T-cell (primary cell): ENCODE results near the gene DOCK4. TPM values are rescaled to one million over a fixed set of nuclear protein-coding genes. Genes with fewer than 3 reads are reported as not detected.
"Not testable (repeated sequence)": the region's sequence is repeated elsewhere in the genome, so short reads cannot be mapped to it uniquely, and the experiment has no call there.

Experiments
- ATAC-seq, 4 experiments: fragments of 200-7000 bp in 3 of 4; fragments of 150-1000 bp in 1 of 4; cut with Tn5 transposase; replicated peaks in 1 of 4; 1 replicate in 3 of 4; 2 replicates in 1 of 4; pipeline ENCODE4 v1.10.0; 2021; ENCODE audit warnings: moderate library complexity in 3 of 4, mild to moderate bottlenecking in 2 of 4, moderate number of reproducible peaks in 1 of 4
- CTCF ChIA-PET, 2 donors: fragments of 300-600 bp; sonication (Branson Sonifier 250); formaldehyde crosslinking; loops; one replicate each; lab custom pipeline; 2022; ENCODE audit warnings: antibody characterized with exemption in 2 of 2; lab: Charles Lee
- POLR2A ChIA-PET, 2 donors: fragments of 300-600 bp; sonication (Branson Sonifier 250); formaldehyde crosslinking; loops; one replicate each; lab custom pipeline; 2022; ENCODE audit warnings: antibody characterized with exemption in 2 of 2; lab: Charles Lee
- DNase-seq, 35 experiments: peaks; one replicate each; pipeline versions ENCODE4 v3.0.0 to v3.0.0-alpha.2; 2013 to 2023
- H3K27ac ChIP-seq: one replicate; pipeline ENCODE4 v1.5.1; 2013; ENCODE audit warnings: low read length
- H3K27me3 ChIP-seq, 2 experiments: replicated peaks in 1 of 2; 1 replicate in 1 of 2; 2 replicates in 1 of 2; pipeline versions ENCODE4 v1.6.1 to v1.7.0; 2013; ENCODE audit warnings: low read length in 1 of 2, mixed read lengths in 1 of 2; ENCODE audit not compliant: control insufficient read depth in 2 of 2, insufficient read depth in 2 of 2; ENCODE audit errors: extremely low read depth in 1 of 2
- H3K36me3 ChIP-seq, 2 donors: 1 replicate in 1 of 2; 2 replicates in 1 of 2; pipeline versions ENCODE4 v1.6.1 to v1.7.0; 2013; ENCODE audit warnings: low read length in 1 of 2; ENCODE audit not compliant: control insufficient read depth in 2 of 2, insufficient read depth in 1 of 2; ENCODE audit errors: extremely low read depth in 1 of 2
- H3K4me1 ChIP-seq, 2 experiments: 1 replicate in 1 of 2; 2 replicates in 1 of 2; pipeline versions ENCODE4 v1.6.1 to v1.7.0; 2013; ENCODE audit warnings: low read length in 2 of 2, mixed read lengths in 1 of 2; ENCODE audit not compliant: insufficient read depth in 2 of 2, control insufficient read depth in 1 of 2; ENCODE audit errors: extremely low read depth in 1 of 2
- H3K4me3 ChIP-seq, 2 donors: 1 replicate in 1 of 2; 2 replicates in 1 of 2; pipeline versions ENCODE4 v1.5.1 to v1.7.0; 2013; ENCODE audit warnings: mild to moderate bottlenecking in 2 of 2, low read length in 1 of 2, moderate library complexity in 1 of 2; ENCODE audit not compliant: control insufficient read depth in 1 of 2; ENCODE audit errors: extremely low read depth in 1 of 2
- H3K9me3 ChIP-seq: 2 replicates; pipeline ENCODE4 v1.7.0; 2013
- H3K27ac Mint-ChIP-seq, 2 donors: one replicate each; pipeline ENCODE4 v1.8.0; 2020 to 2021; ENCODE audit warnings: mild to moderate bottlenecking in 2 of 2, mixed read lengths in 2 of 2
- H3K27me3 Mint-ChIP-seq, 2 donors: one replicate each; pipeline ENCODE4 v1.8.0; 2021 to 2022; ENCODE audit warnings: mixed read lengths in 2 of 2
- H3K36me3 Mint-ChIP-seq: one replicate; pipeline ENCODE4 v1.8.0; 2021; ENCODE audit warnings: mixed read lengths
- H3K4me1 Mint-ChIP-seq, 3 donors: one replicate each; pipeline ENCODE4 v1.8.0; 2020 to 2022; ENCODE audit warnings: mixed read lengths in 3 of 3, mild to moderate bottlenecking in 1 of 3
- H3K4me3 Mint-ChIP-seq, 3 donors: one replicate each; pipeline ENCODE4 v1.8.0; 2020 to 2022; ENCODE audit warnings: mild to moderate bottlenecking in 3 of 3, mixed read lengths in 3 of 3, moderate library complexity in 3 of 3
- H3K9me3 Mint-ChIP-seq, 3 donors: one replicate each; pipeline ENCODE4 v1.8.0; 2020 to 2022; ENCODE audit warnings: mixed read lengths in 3 of 3
- WGBS: methylation state at CpG from one replicate; pipeline ENCODE4 v1.1.5; 2013; ENCODE audit warnings: missing lambda C conversion rate; ENCODE audit not compliant: insufficient coverage; 5-methylcytosine and 5-hydroxymethylcytosine counted together
- total RNA-seq, 35 experiments: library from RNA in 6 of 35; stranded (reverse) in 6 of 35; fragments of 120-200 nt in 1 of 35; gene quantifications; one replicate each; pipeline versions ENCODE4 v1.2.1 to v1.2.4 and lab custom pipeline; 2013 to 2026

Gene DOCK4
- total RNA-seq, 5 donors from 2014 or later (not counting 1 experiment from before 2014, with no cell fraction given): 0.35 to 1.4 (median 0.85) TPM

DNA sequence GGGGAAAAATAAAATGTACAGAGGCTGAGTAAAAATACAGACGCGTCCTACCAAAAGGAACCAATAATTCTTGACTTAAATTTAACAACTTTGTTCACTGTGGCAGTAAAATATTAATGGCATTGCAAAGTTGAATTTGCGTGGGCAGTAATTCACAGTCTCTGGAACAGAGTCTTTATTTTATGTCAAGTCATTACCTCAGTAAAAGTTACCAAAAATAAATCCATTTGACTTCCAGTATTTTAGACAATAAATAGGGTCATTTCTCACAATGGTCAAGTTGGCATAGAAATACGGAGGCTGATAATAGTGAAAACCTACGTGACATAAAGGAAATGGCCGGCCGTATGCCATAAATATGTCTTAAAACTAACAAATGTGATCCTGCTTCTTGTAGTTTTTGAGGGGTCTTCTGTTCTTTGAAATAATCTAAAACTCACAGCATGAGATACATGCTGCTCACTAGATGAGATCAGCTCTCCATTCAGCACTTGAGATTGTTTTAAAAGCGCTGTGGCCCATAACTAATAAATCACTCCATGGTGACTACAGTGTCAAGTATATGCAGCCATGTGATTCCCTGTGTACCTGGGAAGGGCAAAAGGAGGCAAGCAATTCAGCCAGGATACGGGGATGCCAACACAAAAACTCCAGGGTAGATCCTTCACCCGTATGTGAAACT lies 75.3 kb downstream of the DOCK4 start:
- DNase-seq: no peak
- no peaks in the 10 kb centered on the region for H3K27me3 ChIP-seq
- H3K36me3 ChIP-seq: no peaks in the 10 kb centered on the region
- H3K4me1 ChIP-seq: no peaks in the 10 kb centered on the region
- Mint-ChIP-seq H3K27ac (no peak overlapping the region), H3K27me3 (peaks cover 0 to 2% of the 10 kb centered on the region in 2 donors), H3K4me3 (no peak overlapping the region), H3K36me3 (no peaks in the 10 kb centered on the region), H3K4me1 (no peaks in the 10 kb centered on the region), H3K9me3 (no peaks in the 10 kb centered on the region)
- no peak overlapping the region for H3K4me3 ChIP-seq
- CTCF ChIA-PET: no interaction called here
- H3K27ac ChIP-seq: no peak overlapping the region
- WGBS: 100% methylated on average over 1 of the region's 10 CpGs
- H3K9me3 ChIP-seq: no peaks in the 10 kb centered on the region
- ATAC-seq: no peak
- POLR2A ChIA-PET: no interaction called here

DNA sequence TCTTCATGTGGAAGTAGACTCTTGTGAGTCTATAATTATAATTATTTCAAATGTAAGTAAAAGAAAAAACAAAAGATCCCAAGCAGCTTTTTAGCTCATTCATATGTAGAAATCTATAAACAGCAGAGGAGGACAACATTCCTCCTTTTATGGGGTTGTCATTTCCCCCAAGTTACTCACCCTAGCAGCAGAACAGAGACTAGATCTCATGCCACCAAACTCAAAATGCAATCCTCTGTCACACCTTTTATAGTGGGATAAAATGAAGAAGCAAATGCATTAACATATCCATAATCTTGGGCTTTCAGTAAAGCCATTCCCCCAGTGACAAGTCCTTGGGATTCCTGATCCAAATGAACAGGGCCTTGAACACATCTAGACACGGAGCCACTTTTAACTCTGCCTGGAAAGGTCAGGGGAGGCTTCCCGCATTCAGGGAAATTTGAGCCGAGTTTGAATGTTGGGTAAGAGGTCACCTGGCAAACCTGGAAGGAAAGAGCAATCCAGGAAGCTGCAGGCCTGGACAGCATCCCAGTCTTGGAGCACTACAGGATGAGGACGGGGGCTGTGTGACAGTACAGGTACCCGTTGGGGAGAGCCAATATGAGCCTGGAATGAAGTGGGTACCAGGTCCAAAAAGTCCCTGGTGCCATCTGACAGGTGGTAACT lies 76.4 kb downstream of the DOCK4 start:
- H3K36me3 ChIP-seq: no peaks in the 10 kb centered on the region
- 84% methylated on average over 5 of the region's 5 CpGs for WGBS

DNA sequence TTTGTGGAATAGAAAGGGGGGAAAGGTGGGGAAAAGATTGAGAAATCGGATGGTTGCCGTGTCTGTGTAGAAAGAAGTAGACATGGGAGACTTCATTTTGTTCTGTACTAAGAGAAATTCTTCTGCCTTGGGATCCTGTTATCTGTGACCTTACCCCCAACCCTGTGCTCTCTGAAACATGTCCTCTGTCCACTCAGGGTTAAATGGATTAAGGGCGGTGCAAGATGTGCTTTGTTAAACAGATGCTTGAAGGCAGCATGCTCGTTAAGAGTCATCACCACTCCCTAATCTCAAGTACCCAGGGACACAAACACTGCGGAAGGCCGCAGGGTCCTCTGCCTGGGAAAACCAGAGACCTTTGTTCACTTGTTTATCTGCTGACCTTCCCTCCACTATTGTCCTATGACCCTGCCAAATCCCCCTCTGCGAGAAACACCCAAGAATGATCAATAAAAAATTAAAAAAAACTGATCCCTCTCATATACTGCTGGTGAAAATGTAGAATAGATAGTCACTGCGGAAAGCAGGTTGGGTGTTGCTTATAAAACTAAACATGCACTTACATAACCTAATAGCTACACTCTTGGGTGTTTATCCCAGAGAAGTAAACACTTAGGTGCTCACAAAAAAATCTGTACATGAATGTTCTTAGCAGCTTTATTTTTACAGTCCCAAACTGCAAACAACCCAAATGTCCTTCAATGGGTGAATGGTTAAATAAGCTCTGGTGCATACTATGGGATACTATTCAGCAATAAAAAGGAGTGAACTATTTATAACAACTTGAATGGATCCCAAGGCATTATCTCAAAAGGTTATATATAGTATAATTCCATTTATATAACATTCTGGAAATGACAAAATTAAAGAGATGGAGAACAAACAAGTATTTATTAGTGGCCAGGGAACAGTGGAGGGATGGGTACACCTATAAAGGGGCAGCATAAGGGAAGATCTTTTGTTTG lies 77.5 kb downstream of the DOCK4 start:
- H3K36me3 ChIP-seq, H3K9me3 ChIP-seq, H3K4me3 Mint-ChIP-seq, H3K4me1 Mint-ChIP-seq, H3K27ac ChIP-seq, H3K27ac Mint-ChIP-seq, H3K9me3 Mint-ChIP-seq, DNase-seq, H3K4me3 ChIP-seq, H3K36me3 Mint-ChIP-seq, H3K4me1 ChIP-seq, ATAC-seq, POLR2A ChIA-PET, CTCF ChIA-PET, H3K27me3 ChIP-seq, H3K27me3 Mint-ChIP-seq: not testable (repeated sequence)
- WGBS: no CpG with 5 or more reads among the region's 8 CpGs

More for the DNA sequence above, 76.4 kb downstream of the DOCK4 start:
- no peaks in the 10 kb centered on the region for H3K9me3 Mint-ChIP-seq
- ChIA-PET POLR2A (no interaction called here), CTCF (no interaction called here)
- ATAC-seq (no peak), DNase-seq (no peak)
- H3K4me1 Mint-ChIP-seq: no peaks in the 10 kb centered on the region
- H3K27me3 ChIP-seq: no peaks in the 10 kb centered on the region
- H3K4me1 ChIP-seq: no peaks in the 10 kb centered on the region
- H3K27ac Mint-ChIP-seq: no peak overlapping the region
- H3K27me3 Mint-ChIP-seq: peaks cover 0 to 2% of the 10 kb centered on the region in 2 donors
- H3K4me3 Mint-ChIP-seq: no peak overlapping the region
- no peak overlapping the region for H3K27ac ChIP-seq
- H3K36me3 Mint-ChIP-seq: no peaks in the 10 kb centered on the region
- H3K4me3 ChIP-seq: no peak overlapping the region
- H3K9me3 ChIP-seq: no peaks in the 10 kb centered on the region

DNA sequence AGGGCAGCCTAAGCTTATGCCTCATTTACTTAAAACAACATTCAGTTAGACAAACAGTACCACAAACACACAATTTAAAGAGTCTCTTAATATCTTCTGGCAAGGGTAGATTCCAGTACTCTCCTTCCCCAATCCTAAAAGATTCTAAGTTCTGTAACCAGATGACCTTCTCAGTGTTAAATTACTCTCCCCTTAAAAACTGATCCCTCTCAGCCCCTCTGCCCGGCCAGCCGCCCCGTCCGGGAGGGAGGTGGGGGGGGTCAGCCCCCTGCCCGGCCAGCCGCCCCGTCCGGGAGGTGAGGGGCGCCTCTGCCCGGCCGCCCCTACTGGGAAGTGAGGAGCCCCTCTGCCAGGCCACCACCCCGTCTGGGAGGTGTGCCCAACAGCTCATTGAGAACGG lies 78.2 kb downstream of the DOCK4 start:
- H3K4me1 ChIP-seq, ATAC-seq, H3K27me3 Mint-ChIP-seq, H3K4me1 Mint-ChIP-seq, H3K4me3 Mint-ChIP-seq, CTCF ChIA-PET, H3K27me3 ChIP-seq, H3K27ac Mint-ChIP-seq, POLR2A ChIA-PET, H3K4me3 ChIP-seq, H3K36me3 ChIP-seq, H3K9me3 ChIP-seq, H3K36me3 Mint-ChIP-seq, H3K9me3 Mint-ChIP-seq, DNase-seq, H3K27ac ChIP-seq: not testable (repeated sequence)
- WGBS: no CpG with 5 or more reads among the region's 13 CpGs

DNA sequence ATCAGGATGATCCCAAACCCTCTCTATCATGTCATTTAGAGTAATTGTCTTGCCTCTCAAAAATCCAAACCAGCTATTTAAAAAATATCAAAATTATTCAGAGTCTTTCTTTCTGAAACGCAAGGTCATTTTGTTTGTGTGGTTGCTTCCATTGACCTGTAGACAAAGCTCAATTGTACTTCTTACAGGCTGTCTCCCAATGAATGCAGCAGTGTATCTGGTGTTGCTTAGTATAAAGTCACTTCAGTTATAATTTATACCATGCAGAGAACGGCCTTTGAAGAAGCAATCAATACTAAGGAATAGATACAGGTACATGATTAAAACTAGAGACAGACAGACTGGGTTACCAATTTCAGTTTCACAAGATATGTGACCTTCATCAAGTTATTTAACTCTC lies 80.9 kb downstream of the DOCK4 start:
- CTCF ChIA-PET: no interaction called here
- WGBS: no CpG with 5 or more reads among the region's 2 CpGs

DNA sequence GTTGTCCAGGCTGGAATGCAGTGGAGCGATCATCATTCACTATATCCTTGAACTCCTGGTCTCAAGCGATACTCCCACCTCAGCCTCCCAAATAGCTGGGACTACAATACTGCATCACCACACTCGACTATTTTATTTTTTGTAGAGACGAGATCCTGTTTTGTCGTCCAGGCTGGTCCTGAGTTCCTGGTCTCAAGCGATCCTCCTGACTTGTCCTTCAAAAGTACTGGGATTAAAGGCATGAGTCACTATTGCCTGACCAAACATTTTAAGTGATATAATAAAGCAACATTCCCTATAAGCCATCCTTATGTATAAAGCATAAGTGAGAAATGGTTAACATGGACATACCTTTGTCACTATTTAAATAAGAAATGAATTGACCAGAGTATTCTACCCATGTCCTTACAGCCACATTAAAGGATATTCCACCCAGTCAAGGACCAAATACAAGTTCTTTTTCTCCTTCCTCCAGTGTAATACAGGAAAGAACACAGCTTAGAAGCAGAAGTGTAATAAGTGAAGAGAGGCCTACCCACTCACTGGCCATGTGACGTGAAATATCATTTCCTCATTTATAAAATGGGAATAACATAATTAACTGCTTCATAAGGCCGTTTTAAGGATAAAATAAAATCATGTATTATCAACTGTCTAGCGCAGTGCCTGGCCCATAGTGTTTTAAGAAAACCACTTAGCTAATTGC lies 82.0 kb downstream of the DOCK4 start:
- WGBS: 88% methylated on average over 2 of the region's 9 CpGs
- H3K9me3 ChIP-seq: no peaks in the 10 kb centered on the region
- H3K4me1 ChIP-seq: no peaks in the 10 kb centered on the region
- H3K36me3 Mint-ChIP-seq: no peaks in the 10 kb centered on the region
- no peak overlapping the region for H3K4me3 Mint-ChIP-seq
- no peaks in the 10 kb centered on the region for H3K4me1 Mint-ChIP-seq
- ATAC-seq (no peak), DNase-seq (no peak)
- no peaks in the 10 kb centered on the region for H3K27me3 ChIP-seq
- no peaks in the 10 kb centered on the region for H3K27me3 Mint-ChIP-seq
- no peak overlapping the region for H3K4me3 ChIP-seq
- ChIA-PET POLR2A (interaction anchor here in 1 of 2 donors (0.6 kb wide), 1 partner anchor 1134 kb away, joined by 3 read pairs; no protein-coding TSS in a partner anchor), CTCF (interaction anchor here (0.7 kb wide), 2 partner anchors 1950 to 1986 kb away, joined by 3 read pairs; no protein-coding TSS in a partner anchor)
- no peaks in the 10 kb centered on the region for H3K36me3 ChIP-seq
- no peak overlapping the region for H3K27ac Mint-ChIP-seq
- no peaks in the 10 kb centered on the region for H3K9me3 Mint-ChIP-seq
- H3K27ac ChIP-seq: no peak overlapping the region

More for the DNA sequence above, 80.9 kb downstream of the DOCK4 start:
- Mint-ChIP-seq H3K27ac (no peak overlapping the region), H3K4me3 (no peak overlapping the region), H3K27me3 (no peaks in the 10 kb centered on the region), H3K9me3 (no peaks in the 10 kb centered on the region), H3K4me1 (no peaks in the 10 kb centered on the region), H3K36me3 (no peaks in the 10 kb centered on the region)
- DNase-seq (no peak), ATAC-seq (no peak)
- no peaks in the 10 kb centered on the region for H3K9me3 ChIP-seq
- no peak overlapping the region for H3K27ac ChIP-seq
- POLR2A ChIA-PET: no interaction called here
- no peaks in the 10 kb centered on the region for H3K4me1 ChIP-seq
- no peak overlapping the region for H3K4me3 ChIP-seq
- no peaks in the 10 kb centered on the region for H3K27me3 ChIP-seq
- H3K36me3 ChIP-seq: no peaks in the 10 kb centered on the region
